OCI-M1 (cell line): Measurements from ENCODE around the gene DUSP15.

Experiments
- DNase-seq: peaks from one replicate; lab custom pipeline; 2025; lab: John Stamatoyannopoulos, UW

The DUSP15 gene

GRCh38 chr20:31869942-31870725, at the start of gene DUSP15, which contains the start of gene TTLL9:
Gene DUSP15, minus strand, starts transcription at chr20:31870527. Its CDS starts 190 bp downstream, at chr20:31870337.
Gene TTLL9, plus strand, starts transcription at chr20:31870634. Its CDS starts 493 bp downstream, at chr20:31871127.
- no peak for DNase-seq

- DNase-seq: no peak
Measured at GRCh38 chr20:31919410-31920155, 49.3 kb upstream of the DUSP15 start.

- DNase-seq: no peak
Measured at GRCh38 chr20:31918466-31919105, 48.3 kb upstream of the DUSP15 start.

- peak; percentile 85 for DNase-seq
Measured at GRCh38 chr20:31917962-31918412, 47.7 kb upstream of the DUSP15 start.

GRCh38 chr20:31916708-31917107, 46.4 kb upstream of the DUSP15 start:
- DNase-seq: no peak

GRCh38 chr20:31915491-31916280, 45.4 kb upstream of the DUSP15 start:
- DNase-seq: no peak

GRCh38 chr20:31914170-31914569, 43.8 kb upstream of the DUSP15 start:
- no peak for DNase-seq

- no peak for DNase-seq
Measured at GRCh38 chr20:31913431-31914157, 43.3 kb upstream of the DUSP15 start.

- no peak for DNase-seq
Measured at GRCh38 chr20:31910071-31910803, 39.9 kb upstream of the DUSP15 start.

- no peak for DNase-seq
Measured at GRCh38 chr20:31909253-31910070, 39.1 kb upstream of the DUSP15 start.

GRCh38 chr20:31908424-31908823, 38.1 kb upstream of the DUSP15 start:
- DNase-seq: no peak

- DNase-seq: peak; percentile 48
Measured at GRCh38 chr20:31908016-31908415, 37.7 kb upstream of the DUSP15 start.

GRCh38 chr20:31907046-31907445, 36.7 kb upstream of the DUSP15 start:
- DNase-seq: no peak

- DNase-seq: no peak
Measured at GRCh38 chr20:31906001-31906400, 35.7 kb upstream of the DUSP15 start.

GRCh38 chr20:31903627-31904386, 33.5 kb upstream of the DUSP15 start:
- DNase-seq: peak; percentile 7

- no peak for DNase-seq
Measured at GRCh38 chr20:31901615-31902014, 31.3 kb upstream of the DUSP15 start.

GRCh38 chr20:31897541-31897940, 27.2 kb upstream of the DUSP15 start:
- no peak for DNase-seq

GRCh38 chr20:31896049-31896448, 25.7 kb upstream of the DUSP15 start:
- DNase-seq: no peak
